GM18858 (cell line): ENCODE measurements around the gene MPIG6B.

Experiments
- ATAC-seq: cut with Tn5 transposase; IDR thresholded peaks from one replicate; pipeline ENCODE4 v1.9.1; 2021; ENCODE audit not compliant: unreplicated experiment

Gene MPIG6B

DNA sequence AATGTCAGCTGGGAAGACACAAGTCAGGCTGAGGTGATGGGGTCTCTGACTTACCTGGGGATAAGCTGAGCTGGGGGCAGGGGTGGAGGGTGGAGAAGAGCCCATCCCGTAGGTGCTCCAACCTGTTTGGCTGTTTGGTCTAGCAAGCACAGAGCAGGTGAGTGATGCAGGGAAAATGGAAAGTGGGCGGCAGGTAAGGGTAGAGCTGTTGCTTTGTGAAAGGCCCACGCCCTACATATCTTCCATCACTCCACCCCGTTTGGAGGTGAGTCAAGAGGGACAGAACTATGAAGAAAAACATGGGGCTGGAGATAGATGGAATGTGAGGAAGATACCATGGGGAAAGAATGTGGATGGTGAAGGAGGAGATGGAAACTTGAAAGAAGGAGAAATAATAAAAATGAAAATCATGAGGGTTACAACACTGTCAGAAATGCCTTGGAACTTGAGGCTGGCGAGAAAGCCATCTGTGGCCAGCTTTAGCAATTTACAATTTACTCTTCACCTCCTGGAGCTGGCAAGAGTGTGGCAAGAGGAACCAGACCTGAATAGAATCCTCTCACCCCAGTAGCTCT lies 2.9 kb upstream of the MPIG6B start:
- no peak for ATAC-seq

DNA sequence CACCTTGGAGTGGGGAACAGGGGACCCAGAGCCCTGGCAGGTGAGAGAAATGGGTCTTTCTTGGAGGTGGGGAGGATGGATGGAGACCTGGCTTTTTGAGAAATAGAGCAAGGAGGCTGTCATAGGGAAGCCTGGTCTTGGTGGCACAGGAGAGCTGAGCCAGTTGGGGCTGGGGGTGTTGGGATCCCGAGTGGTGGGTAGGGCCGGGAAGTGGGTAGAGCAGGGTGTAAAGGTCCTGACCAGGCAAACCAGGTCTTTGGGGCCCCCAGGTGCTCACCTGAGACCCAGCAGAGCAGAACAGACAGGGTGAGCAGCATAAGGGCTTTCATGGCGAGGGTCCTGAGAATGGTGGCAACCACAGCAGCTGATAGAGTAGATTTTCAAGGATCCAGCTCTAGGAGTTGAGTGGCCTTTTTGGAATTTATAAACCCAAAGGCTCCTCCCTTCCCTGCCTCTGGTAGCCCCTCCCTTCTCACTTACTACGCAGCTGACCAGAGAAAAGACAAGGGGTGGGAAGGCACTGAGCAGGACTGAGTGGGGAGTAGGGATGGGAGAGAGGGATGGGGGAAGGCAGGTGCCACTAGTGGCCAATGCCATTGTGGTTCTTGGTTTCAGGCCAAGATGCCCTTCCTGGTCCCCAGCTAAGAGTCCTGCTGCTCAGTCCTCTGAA lies 1.7 kb upstream of the MPIG6B start, which contains the start of gene LY6G6C:
Gene LY6G6C (minus strand): TSS at position 396 of the 670 bp plus-strand sequence. CDS start 67 bp downstream, at position 329.
- no peak for ATAC-seq

DNA sequence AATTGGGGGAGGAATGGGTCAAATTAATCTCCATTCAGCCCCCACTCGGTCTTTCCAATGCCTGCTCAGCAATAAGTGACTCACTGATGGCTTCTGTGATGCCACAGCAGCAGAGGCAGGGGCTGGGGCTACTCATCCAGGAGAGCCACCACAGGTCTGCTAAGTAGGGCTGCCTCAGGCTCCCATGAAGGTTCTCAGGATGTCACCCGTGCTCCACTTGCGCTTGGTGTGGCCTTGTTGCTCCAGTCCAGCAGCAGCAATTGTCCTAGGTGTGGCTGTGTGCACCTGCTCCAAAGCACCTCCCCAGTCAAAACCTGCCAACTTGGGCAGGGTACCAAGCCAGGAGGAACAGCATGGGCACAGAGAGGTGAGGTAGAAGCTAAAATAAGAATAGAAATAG lies 1.0 kb upstream of the MPIG6B start:
- ATAC-seq: no peak

DNA sequence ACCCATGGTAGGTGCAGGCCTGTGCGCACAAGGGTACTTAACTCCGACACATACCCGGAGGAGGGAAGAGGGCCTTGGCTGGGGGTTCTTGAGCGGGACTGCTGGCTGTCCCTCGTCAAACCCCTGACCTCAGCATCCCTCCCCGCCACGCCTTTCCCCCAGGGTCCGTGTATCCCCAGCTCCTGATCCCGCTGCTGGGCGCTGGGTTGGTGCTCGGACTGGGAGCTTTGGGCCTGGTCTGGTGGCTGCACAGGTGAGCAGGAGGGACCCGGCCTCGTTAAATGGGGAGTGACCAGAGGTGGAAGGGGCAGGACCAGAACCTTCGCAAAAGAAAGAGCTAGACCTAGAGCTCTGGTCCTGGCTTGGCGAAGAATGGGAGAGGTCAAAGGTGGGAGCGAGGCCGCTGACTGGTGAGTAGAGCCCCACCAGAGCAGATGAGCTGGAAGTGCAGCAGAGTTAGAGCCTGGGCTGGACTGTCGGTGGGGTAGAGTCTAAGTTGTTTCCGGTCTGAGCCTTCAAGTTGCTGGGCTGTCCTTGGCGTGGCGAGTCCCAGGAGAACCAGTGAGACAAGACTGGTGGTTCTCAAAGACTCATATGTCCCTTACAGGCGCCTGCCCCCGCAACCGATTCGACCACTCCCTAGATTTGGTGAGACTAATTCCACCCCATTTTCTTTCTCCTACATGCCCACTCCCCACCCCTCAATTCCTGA lies 963 bp downstream of the MPIG6B start:
- ATAC-seq: no peak

DNA sequence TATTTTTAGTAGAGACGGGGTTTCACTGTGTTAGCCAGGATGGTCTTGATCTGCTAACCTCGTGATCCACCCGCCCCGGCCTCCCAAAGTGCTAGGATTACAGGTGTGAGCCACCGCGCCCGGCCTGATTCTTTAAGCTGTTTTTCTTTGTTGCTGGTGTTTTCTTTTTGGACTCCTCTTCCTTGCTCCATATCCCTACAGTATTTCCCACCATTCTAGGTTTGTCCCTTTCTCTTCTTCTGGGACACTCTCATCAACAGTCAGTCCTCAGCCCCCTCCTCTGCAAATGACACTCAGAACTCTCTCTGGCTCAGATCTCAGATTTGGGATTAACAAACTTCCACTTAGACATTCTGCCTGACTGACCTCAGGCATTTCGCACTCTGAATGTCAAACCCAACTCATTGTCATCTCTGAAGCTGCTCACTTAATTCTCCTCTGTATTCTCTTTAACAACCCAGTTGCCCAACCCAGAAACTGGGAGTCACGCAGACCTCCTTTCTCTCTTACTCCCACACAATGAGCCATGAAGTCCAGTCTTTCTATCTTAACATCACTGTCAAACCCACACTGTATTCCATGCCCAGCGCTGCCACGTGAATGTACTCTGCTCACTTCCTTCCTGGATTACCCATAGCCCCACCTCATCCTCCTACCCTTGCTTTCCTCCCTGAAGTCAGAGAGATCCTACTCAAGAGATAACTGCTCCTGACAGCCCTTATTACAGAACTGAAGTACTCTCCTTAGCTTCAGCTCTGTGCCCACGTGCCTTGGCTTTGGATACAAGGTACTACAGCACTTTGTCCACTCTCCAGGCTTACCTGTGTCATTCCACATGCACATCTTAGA lies 2.6 kb downstream of the MPIG6B start:
- ATAC-seq: no peak

DNA sequence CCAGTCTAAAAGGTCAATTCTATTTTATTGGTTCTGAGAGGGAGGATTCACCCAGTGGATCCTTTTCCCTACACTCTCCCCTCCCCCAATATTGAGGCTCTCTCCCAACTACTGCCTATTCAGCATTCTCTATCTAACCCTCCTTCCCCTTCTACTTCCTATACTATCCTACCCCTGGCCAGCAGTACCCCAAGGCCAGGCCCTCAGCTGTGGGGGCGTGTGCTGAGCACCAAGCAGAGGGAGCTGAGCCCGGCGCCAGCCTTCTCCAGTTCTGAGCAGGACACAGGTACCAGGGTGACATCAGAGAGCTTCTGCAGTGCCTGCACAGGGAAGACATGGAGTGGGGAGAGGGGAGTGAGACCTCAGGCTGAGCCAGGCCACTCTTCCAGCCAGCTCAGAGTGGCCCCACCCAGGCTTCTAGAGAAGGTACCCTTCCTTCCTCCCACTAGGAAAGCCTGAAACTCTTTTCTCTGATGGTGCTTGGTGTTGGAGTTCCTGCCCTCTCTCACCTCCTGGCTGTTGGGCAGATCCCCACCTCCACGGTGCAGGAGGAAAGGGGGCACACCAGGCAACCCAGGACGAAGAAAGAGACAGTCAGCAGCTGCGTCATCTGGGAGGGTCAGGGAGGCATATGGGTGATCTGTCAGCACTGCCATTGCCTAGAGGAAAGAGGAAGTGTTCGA lies 4.0 kb downstream of the MPIG6B start:
- no peak for ATAC-seq

DNA sequence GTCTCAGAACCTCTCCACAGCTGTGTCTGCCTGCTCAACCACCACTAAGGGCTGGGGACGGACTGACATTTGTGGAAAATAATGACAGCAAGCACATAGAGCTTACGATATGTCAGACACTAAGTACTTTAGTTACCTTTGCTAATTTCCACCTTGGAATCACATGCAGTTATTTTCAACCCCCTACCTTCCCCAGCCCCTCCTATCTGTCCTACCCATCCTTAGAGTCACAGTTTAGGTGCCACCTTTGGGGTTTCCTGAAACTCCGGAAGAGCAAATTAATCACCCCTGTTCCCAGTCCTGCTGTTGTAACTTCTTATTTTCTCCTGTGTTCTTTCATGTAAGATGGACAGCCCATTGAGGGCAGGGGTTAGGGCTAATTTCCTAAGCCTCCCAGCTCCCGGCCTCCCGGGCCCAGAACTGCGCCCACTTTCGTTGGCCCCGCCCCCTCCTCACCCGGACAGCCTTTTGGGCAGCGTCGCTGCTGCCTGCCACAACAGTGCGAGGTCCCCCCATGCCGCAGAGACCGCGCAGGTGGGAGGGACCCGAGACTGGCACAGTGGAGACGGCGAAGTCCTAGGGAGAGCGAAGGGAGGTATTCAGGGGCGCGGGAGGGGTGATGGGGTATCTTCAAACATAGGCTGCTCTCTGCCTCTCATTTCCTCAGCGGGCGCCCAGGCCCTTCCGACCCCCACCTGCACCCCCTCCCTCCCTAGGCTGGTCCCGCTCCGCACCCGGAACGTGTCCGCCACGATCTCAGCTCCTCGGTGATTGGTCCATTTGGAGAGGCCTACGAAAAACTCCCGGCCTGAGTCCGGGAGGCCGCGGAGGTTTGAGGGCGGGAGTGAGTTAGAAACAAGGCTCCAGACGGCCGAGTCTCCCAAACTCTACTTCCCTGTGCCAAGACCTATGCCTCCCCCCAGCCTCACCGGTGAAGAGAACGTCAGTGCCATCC lies 4.8 kb downstream of the MPIG6B start:
- ATAC-seq: no peak

DNA sequence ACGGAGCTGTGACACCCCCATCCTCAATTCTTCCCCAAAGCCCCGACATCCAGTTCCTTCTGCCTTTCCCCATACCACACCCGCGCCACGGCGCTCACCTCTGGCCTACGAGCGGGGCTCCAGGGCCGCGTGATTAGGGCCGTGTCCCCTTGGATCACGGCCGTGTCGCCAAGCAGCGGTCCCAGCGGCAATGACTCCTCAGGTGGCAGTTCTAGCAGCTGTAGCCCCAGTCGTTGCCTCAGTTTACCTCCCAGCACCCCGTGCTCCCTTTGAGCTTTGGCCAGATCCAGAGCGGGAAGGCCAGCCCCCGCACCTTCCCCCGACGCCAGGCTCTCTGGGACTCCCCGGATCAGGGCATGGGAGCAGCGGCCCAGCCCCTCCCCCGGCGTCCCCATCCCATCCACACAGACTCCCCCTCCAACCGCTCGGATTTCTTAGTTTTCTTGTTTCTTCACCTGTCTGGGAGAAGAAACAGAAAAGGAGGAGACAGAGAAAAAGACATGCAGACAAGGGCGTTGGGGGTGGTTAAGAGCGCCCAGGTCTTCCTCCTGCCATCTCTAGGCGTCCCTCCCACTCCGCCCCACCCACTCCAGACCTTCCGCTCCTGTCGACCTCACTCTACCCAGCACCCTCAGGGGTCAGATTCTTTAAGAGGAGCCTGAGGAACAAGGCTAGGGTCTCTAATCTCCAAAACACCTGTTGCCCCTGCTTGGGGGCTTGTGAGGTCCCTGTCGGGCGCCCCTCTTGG lies 5.8 kb downstream of the MPIG6B start, which contains the start of gene DDAH2:
Gene DDAH2 (minus strand): TSS at position 533 of the 748 bp plus-strand sequence. CDS start 138 bp downstream, at position 395.
- no peak for ATAC-seq

DNA sequence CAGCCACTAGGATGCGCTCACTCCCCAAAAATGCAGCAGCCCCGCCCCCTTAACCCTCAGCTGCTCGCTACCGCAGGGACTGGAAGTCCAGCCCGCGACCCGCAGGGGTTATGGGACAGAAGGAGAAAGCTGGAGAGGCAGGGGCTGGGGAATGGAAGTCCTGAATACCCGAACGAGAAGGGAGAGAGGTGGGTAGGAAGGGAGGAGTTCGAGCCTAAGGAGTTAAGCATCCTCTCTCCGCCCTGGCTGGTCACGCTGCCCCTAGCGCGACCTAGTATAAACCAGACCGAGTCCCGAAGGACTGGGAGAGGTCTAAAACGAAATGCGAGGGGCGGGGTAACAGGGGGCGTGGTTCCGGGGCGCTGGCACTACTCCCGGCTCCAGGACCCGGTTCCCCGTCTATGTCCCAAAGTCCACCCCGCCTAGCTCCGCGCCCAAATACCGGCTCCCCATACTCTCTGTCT lies 6.4 kb downstream of the MPIG6B start:
- ATAC-seq: no peak

DNA sequence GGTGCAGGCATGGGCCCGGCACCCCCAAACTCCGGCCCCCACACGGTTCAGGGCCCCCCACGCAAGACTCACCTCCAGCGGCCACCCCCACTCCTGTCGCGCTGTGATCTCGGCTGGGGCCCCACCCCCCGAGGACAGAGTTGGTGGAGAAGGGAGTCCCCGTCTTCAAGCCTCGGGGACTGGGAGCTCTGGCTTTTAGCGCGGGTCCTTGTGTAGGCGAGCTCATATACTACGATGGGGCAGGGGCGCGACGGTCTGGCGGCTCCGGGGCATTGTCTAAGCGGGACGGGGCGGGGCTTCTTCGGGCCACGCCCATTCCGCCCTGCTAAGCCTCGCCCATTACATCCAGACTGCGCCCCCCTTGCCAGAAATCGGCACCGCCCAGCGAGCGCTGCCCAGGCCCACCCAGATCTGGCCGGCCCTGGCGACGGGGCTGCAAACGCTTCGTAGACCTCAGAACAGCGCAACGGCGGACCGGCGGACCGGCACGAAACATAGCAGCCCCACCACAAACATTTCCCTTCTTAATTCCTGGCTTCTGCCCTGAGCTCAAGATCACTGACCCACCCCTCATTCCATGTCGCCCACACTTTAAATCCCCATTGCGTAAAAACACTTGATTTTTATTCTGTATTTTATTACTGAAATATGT lies 6.9 kb downstream of the MPIG6B start:
- ATAC-seq: no peak

DNA sequence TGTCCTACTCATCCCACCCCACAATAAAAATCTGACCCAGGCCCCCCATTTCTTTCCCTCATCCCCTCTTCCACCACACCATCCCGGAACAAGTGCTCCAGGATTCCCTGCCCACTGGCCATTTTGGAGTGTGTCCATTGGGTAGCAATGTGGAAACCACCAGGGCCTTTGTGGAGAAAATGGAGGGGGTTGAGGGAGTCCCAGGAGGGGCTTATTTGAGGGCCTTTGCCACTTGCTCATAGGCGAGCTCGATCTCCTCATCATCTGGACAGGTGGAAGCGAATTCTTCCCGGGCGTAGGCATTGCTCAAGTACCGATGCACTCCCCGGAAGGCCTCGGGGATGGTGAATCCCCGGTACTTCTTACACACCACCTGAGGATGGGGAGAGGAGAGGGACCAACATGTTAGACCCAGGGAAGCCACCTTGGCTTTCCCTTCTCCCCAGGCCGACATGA lies 7.5 kb downstream of the MPIG6B start:
- no peak for ATAC-seq

DNA sequence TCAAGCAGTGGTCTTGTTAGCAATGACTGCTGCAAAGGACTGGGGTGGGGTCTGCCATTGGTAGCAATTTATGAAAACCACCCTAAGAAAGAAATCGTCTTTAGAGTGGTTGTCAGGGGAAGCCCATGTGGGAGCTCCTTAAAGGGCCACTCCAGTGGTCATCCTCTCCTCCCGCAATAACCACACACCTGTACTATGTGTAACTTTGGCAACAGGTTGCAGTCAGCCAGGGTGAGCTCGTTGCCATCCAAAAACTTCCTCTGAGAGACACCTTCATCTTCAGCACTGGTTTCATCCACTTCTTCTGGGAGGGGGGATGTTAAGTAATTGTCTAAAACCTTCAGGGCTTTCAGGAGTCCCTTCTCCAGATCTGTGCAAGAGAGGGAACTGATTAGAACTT lies 8.9 kb downstream of the MPIG6B start:
- no peak for ATAC-seq

DNA sequence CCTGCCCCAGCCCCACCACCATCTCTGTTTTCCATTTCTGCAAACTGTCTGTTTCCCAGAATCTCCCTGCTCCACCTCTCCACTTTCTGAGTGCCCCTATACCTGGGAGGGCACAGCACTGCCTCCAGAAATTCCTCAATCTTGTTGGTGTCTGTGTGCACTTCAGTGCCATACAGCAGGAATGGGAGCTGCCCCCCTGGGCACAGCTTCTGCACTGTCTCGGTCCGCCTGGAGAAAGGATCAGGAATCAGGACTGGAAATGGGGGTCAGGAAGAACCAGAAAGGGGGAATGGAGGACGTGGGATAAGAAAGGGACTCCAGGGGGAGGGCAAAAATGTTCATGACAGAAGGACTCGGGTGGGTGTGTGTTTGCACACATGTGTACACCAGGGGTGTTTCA lies 10.6 kb downstream of the MPIG6B start:
- no peak for ATAC-seq

DNA sequence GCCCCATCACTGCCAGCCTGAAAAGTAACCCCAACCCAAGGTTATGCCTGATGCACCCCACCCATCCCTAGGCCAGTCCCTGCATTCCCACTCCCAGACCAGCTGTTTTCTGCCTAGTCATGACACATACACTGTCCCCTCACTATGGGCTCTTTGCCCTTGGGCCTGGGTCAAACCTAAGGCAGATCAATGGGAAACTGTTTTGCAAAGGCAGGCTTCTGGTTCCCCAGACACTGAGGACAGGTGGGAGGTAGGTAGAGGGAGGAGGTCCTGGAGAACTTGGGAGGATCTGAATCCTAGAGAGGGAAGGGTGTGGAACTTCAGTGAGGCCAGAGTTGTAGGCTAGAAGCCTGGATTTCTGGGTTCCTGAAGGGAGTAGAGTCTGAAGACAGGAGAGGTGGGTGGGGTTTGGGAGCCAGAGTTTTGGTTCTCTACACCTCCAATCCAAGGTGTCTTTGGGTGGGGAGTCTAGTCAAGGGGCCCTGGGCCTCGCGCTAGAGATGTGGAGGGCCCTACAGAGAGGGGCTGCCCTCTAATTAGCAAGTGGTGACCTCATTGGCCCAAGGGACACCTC lies 11.2 kb downstream of the MPIG6B start:
- ATAC-seq: no peak

DNA sequence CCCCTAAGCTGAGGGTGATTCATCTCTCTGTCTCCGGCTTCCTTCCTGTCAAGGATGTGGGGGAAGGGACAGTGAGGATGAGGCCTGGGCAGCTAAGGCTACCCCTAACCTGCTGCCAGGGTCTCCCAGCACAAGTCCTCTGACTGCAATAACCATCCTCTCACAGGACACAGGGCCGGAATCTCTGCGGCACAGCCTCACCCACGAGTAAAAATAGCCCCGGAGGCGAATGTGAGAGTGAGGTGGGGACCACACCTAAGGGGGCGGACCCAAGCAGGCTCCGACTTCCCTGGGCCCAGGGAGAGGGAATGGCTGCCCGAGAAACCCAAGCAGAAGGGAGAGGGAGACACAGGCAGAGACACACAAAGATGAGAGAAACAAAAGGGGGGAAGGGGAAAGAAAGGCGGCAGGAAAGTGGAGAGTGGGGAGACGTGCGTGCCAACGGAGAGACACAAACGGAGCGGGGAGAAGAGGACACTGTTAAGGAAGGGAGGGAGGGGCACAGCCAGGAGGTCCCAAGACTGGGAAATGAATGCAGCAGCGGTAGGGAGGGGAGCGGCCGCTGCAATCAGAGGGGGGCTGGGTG lies 11.7 kb downstream of the MPIG6B start:
- ATAC-seq: no peak

DNA sequence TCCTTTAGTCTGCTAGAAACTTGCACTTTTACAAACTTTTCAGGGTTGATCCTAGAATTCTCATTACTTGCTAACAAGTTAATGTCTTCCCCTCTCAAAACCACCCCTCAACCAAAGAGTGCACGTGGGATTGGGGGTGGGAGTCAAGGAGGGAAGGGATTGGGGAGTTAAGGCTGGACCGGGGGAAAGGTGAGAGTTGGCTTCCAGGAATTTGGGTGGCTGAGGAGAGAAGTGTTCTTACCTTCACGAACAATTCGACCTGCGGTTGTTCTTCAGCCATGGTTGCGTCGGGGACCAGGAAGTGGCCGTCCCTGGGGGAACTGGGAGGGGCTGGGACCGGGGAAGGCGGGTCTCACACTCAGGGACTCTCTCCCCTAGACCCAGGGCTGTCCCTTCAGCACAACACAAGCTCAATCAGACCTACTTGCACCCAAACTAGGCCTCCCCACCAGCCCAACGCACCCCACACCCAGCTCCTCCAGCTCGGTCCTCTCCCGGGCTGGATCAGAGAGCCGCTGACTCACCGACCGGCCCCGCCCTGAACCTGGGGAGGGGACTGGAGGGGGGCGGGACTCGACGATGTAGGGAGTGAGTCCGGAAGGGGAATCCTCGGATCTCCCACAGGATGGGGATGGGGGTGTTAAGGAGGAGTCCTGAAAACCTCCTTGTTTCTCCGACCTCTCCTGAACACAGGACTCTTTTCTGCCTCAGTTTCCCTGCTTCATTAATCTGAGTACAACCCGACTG lies 13.0 kb downstream of the MPIG6B start, which contains the start of gene CLIC1:
Gene CLIC1 (minus strand): TSS at position 510 of the 747 bp plus-strand sequence. CDS start 230 bp downstream, at position 280.
- no peak for ATAC-seq
